H1 (cell line): Measurements from ENCODE around the gene RUVBL2.

ENCODE experiments used
- ATF2 ChIP-seq: IDR thresholded peaks from 2 replicates; pipeline ENCODE4 v1.6.1; 2012; ENCODE audit warnings: low read length, inconsistent platforms
- CHD2 ChIP-seq: IDR thresholded peaks from 2 replicates; pipeline ENCODE4 v1.6.1; 2012; ENCODE audit warnings: low read length, improper control_type of control experiment
- CTCF ChIP-seq, 3 experiments: IDR thresholded peaks; 1 replicate in 2 of 3; 2 replicates in 1 of 3; pipeline versions ENCODE4 v1.5.1 to v1.6.1; 2011; ENCODE audit warnings: low read length in 3 of 3, mild to moderate bottlenecking in 3 of 3, inconsistent platforms in 2 of 3, low read depth in 1 of 3, moderate library complexity in 1 of 3; ENCODE audit not compliant: insufficient read depth in 1 of 3; ENCODE audit errors: control extremely low read depth in 1 of 3
- HDAC6 ChIP-seq: IDR thresholded peaks from one replicate; pipeline ENCODE4 v1.7.1; 2012; ENCODE audit warnings: low read depth, mild to moderate bottlenecking, inconsistent platforms, low read length, moderate library complexity
- POLR2A ChIP-seq, 2 experiments: IDR thresholded peaks; 1 replicate in 1 of 2; 2 replicates in 1 of 2; pipeline ENCODE4 v1.6.1; 2011; ENCODE audit warnings: low read depth in 2 of 2, low read length in 2 of 2, mild to moderate bottlenecking in 2 of 2; ENCODE audit errors: control extremely low read depth in 1 of 2
- RNF2 ChIP-seq: fragments of 200-900, 300-1000 bp; sonication (generic); IDR thresholded peaks from 2 replicates; pipeline ENCODE4 v1.7.1; 2016; ENCODE audit warnings: borderline replicate concordance, low read depth, mild to moderate bottlenecking, antibody characterized with exemption, low read length; ENCODE audit not compliant: poor library complexity, severe bottlenecking; ENCODE audit errors: missing control alignments
- SAP30 ChIP-seq: fragments of 300-600 bp; sonication (generic); IDR thresholded peaks from 2 replicates; pipeline ENCODE4 v1.7.1; 2012; ENCODE audit warnings: low read length, moderate library complexity, mild to moderate bottlenecking, inconsistent platforms; ENCODE audit not compliant: insufficient read depth, insufficient replicate concordance
- ZNF274 ChIP-seq: IDR thresholded peaks from 2 replicates; pipeline ENCODE4 v1.7.0; 2012; ENCODE audit warnings: low read length, borderline replicate concordance; ENCODE audit errors: extremely low read depth

GRCh38 chr19:48977061-48977460 lies 16.6 kb upstream of the RUVBL2 start:
- TF ChIP-seq POLR2A (IDR thresholded peaks at IDR 0.05; ENCODE audit: control extremely low read depth in 1 of 2, low read depth in 2 of 2, low read length in 2 of 2) (no peak), HDAC6 (no peak), SAP30 (no peak), CHD2 (no peak), CTCF (IDR thresholded peaks at IDR 0.05; ENCODE audit: control extremely low read depth in 1 of 3, insufficient read depth in 1 of 3, low read depth in 1 of 3, low read length in 3 of 3) (no peak), ATF2 (no peak), RNF2 (no peak), ZNF274 (no peak)
